NCI-H187 (cell line): ENCODE results near the gene LDLRAD3.

Experiments
- DNase-seq, 2 experiments: peaks; one replicate each; lab custom pipeline; 2025; lab: John Stamatoyannopoulos, UW

LDLRAD3 gene

DNA sequence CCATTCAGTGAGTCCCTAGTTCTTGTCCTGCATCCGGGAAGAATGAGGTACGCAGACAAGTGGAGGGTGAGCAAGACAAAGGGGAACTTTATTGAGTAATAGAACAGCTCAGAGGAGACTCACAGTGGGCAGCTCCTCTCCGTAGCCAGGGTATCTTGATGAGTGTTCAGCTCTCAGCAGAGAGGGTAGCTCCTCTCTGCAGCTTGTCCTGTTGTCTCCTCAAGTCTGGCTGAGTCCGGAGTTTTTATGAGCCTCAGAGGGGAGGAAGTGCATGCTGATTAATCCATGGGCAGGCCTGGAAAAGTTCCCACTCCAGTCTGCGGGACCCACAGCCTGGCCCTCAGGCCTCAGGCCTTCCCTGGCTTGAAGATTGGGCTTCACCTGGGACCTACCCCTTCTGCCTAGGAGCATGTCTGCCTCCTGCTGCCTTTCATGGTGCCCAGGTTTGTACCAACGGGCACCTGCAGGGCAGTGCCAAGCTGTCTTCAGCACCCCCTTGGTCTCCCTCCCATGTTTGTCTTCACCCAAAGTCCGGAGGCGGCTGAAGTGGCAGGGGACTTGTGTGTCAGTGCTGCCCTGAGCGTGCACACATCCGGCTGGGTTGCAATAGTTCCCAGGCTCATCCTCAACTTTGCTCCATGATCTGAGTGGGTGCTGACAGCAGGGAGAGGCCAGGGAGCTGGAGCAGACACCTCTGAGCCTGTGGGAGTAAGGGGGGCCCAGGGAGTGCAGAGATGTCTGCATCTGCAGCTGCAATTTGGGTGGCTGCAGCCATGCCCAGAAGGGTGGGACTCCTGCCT, 134.2 kb downstream of the LDLRAD3 start:
- no peak for DNase-seq

DNA sequence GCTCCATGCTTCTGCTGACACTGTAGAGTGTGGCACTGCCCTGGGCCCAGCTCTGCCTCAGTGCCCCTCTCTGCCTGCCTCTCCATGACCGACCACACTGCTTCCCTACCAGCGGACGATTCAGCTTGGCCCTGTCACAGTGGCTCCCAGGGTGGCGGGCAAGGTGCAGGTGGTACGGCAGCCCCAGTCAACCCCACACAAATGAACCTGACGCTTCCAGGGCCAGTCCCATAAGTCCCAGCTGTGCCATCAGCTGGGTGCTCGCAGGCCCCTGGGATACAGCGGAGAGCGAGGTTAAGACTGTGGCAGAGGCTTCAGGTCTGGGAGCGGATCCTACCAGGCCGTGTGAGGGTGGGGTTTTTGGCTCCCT, 134.8 kb downstream of the LDLRAD3 start:
- no peak for DNase-seq

DNA sequence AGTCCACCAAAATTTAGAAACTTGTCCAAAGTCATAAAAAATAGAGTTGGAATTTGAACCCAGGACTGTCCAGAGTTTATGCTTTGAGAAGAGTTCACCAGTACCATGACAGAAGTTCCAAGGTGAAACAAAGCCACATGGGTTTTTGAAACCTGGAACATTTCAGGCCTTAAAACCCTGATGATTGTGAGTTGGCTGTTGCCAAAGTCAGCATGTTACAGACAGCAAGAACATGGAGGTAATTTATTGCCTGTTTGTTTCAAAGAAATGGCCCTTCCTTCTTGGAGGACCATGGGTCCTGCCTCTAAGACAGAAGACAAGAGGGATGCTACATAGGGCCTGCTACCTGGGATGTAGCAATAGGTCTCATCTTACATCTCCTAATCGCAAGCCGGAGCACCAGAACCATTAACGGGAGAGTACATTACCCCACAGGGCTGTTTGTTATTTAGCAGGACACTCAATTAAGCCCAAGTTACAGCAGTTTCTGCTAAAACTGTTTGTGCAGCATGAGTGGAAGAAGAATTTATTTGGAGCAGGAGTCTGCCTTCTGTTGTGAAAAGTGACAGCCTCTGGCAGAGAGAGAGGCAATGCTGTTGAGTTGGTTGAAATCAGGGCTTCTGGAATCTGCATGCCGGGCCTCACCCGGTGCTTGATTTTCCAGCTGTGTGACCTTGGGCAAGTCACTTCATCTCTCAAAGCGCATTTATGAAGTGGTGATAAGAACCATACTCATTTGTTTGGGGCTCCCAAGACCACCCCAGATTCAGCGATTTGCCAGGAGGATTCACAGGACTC, 136.2 kb downstream of the LDLRAD3 start:
- DNase-seq = no peak

DNA sequence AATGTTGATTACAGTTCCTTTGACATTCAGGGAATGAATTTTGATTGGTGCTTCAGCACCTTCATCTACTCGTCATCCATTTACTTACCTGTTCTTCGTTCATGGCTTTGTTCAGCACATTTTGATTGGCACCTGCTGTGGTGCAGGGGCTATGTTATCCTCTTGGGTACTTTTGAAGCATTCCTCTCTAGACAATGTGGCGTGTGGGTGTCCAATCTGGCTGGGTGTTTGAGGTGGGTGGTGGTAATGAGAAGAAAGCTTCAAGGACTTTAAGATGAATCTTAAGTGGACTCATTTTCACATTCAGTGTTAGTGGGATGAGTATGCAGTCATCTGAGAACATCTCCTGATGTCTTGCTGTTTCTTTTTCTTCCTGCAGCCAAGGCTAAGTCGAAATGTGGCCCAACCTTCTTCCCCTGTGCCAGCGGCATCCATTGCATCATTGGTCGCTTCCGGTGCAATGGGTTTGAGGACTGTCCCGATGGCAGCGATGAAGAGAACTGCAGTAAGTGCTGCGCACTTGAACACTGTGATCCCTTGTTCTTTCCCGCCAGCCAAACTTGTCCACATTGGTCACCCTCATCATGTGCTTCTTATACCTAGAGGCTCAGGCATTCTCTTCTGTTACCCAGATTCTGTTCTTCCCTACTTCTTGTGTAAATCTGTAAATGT, 137.5 kb downstream of the LDLRAD3 start:
- no peak for DNase-seq

DNA sequence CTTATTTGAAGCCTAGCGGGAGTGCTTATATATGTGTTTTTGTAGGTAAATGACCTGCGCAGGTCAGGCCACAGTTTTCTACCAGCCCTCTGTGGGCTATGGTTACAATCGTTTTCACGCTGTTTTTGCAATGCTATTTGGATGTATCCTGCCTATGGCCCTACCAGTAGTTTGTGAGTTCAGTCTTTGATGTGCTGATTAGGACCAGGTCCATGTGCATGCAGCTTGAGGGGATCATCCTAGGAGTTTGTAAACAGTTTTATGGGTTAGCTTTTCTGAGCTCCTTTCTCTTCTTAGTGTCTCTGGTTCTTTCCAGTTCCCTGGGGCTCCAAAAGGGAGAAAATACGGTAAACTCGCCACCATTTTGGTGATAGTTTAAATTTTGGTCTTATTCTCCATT, 142.5 kb downstream of the LDLRAD3 start:
- DNase-seq = no peak

DNA sequence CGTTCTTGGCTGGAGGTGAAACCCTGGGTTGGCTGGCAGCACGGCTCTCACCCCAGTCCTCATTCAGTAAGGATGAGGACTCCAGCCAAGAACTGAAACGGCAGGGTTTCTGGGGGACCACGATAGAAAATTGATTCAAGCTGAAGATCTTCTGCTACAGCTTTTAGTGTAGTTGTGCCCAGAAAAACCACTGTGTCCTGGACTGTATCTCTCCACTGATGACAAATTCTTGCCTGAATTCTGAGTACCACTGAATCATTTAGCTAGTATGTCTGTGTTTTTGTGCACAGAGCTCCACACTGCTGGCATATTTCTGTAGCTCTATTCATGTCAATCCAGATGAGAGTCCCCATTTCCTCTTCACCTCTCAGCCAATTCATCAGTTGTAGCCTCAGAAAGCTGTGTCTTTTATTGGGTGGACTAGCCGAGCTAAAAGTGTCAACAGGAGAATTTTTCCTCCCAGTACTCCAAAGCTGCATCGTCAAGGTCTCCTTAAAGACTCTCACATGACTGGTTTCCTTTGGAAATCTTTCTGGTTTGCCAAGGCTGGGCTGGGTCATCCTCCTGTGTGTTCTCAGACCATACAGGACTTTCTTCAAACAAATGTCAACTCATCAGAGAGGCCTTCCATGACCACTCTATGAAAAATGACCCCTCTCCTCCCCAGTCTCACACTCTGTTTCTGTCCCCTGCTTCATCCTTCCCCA, 144.6 kb downstream of the LDLRAD3 start:
- no peak for DNase-seq

DNA sequence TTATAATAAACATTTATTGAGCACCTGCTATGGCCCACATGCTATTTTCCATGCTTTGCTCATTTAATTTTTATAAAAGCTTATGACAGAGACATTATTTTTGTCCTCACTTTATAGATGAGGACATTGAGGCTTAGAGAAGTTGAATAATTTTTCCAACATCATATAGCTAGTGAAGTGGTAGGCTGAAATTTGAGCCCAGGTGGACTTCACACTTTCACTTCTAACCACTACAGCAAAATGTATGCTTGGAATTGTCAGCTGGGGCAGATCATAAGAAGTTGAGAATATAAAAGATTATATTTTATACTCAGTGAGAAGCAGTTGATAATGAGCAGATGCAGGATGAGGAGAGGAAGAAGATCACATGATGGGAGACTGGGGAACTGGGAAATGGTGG, 146.1 kb downstream of the LDLRAD3 start:
- DNase-seq = no peak

DNA sequence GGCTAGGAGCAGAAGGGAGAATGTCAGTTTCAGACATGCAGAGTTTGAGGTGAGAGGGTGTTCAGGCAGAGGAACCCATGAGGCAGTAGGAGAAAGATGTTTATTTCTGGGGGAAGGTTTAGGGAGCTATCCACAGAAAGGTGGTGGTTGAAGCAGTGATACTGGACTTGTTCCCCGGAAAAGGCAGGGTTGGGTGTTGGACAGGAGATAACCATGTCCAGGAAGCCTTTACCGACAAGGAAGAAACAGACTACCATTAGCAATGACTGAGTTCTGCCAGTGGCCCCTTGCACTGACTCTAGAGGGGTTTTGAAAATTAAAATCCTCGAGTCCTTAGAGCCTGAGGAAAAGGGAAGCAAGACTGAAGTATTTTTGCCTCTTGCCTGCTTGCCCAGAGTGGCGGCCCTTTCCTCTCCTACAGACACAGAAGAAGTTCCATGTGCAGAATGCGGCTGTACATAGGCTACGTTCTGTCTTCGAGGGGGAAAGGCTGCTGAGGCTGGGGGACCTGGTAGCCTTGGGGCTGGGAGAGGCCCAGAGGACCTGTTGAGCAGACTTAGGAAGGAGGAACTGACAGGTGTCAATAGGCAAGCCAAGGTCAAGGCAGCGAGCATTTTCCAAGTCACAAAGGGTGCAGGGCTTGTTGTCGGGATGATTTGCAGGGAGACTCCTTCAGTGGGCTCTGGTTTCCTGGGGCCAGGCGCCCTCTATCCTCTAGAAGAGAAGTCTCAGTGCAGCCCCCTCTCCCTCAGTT, 146.7 kb downstream of the LDLRAD3 start:
- no peak for DNase-seq

DNA sequence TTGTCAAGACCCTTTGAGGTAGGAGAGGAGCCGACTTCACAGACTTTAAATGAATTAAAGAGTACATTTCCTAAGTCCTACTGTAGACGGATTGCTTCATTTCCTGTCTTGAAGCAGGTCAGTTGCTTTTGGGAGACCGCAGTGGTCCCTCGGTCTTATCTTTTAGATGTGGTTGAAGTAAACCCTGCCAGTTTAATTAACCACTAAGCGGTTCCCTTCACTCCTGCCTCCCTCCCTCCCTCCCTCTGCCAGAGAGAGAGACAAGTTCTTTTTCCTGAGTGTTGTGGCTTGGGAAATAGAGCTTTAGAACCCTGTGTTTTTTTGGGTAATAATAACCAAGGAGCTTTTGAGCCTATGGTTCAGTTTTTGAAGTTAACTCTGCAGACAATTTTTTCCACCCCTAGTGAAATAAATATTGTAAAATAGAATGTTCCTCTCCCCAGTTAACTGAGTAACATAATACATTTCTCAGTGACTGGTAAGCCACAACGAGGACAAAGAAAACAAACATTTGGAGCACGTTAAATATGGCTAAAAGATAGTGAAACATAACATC, 147.5 kb downstream of the LDLRAD3 start:
- no peak for DNase-seq

DNA sequence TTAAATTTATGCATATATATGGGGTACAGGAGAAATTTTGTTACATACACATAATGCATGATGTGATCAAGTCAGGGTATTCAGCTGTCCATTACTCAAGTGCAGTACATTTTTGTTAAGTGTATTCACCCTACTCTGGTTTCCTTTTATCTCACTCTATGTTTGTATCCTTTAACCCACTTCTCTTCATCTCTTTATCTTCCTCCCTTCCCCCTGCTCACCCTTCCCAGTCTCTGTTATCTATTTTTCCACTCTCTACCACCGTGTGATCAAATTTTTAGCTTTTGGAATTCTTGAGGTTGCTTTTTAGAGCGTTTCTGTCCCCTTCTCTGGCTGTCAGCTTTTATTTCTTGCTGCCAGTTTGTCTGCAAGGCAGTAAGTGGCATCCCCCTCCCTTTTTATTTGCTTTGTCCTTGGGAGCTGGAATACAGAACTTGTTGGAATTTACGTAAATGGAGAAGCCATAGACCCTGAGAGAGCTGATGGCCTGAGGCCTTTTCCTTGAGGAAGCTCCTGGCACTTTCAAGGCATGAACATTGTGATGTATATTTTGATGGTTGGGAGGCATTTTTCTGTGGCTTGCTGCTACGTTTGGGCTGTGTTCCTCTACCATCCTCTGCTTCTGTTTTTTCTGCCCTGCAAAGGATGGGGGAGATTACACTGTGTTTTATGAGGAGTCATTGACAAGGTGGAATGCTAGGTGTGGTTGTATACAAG, 148.6 kb downstream of the LDLRAD3 start:
- DNase-seq = no peak

DNA sequence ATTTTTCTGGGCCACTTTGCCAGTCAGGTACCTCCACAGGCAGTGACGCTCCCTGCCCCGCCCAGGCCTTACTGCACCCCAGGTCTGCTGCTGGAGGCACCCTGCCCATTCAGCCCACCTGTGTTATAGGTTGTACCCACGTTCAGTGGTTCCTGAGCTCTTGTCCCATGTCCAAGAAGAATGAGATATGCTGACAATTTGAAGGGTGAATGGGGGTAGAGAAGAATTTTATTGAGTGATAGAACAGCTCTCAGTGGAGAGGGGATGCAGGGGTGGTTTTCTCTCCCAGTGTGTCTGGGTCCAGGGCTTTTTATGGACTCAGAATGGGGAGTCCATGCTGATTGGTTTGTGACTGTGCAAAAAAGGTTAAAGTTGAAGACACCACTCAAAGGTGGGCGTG, 149.7 kb downstream of the LDLRAD3 start:
- DNase-seq = no peak

DNA sequence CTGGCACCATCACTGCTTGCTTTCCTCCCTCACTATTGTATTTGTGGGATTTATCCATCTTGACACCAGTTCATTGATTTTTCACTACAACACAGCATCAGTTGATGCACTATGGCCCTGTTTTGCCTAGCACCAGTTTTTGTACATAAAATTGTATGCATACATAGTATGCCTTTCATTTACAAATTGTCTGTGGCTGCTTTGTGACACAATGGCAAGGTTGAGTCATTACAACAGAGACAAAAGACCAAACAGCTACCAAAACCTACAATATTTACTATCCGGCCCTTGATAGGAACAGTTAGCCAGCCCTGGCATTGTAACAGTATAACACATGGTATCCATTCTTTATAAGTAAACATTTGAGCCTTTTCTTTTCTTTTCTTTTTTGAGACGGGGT, 150.3 kb downstream of the LDLRAD3 start:
- DNase-seq = no peak

DNA sequence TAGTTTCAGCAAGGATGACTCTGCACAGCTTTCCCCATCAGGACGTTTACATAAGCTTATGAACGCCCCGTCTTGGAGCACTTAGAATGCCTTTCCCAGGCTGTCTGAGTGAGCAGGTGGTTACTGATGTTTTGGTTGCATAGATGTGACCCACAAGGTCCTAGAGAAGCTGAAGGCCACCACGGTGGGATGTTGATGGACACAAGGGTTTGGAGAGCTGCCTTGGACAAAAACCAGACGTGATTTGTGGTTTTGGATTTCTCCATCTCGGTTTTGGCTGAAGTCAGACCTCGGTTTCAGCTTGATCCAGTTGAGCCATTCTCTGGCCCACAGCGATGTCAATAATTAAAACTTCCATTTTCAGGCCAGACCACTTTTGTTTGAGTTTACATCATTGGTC, 151.9 kb downstream of the LDLRAD3 start:
- no peak for DNase-seq

DNA sequence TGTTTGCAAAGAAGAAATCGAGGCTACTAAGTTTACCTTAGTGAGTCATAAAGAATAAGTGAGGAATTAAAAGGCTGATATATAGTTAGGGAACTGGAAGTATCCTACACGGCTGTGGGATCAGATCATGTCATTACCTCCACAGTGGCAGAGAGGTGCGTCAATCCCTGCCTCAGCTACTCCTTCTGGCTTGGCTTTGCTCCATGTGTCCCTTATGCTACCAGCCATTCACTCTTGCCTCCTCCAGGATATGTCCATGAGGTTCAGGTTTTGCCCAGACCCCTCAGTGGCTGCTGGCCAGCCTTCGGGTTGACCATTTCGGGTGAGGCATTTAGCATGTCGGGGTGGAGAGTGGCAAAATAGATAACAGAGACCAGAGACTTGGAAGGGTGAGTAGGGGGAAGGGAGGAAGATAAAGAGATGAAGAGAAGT, 153.4 kb downstream of the LDLRAD3 start:
- DNase-seq = no peak

DNA sequence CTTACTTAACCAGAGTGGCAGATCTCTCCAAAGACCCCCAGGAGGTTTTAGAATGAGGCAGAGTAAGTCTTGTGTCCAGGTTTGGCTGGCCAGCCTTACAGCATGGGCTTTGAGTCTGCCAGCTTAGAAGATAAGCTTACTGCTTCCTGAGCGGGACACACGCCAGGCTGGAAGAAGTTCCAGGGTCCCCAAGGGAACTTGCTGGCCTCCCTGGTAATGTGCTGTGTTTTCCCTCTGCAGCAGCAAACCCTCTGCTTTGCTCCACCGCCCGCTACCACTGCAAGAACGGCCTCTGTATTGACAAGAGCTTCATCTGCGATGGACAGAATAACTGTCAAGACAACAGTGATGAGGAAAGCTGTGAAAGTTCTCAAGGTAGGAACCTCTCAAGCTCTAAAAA, 154.2 kb downstream of the LDLRAD3 start:
- peak in 1 of 2 experiments; percentile 25 for DNase-seq

DNA sequence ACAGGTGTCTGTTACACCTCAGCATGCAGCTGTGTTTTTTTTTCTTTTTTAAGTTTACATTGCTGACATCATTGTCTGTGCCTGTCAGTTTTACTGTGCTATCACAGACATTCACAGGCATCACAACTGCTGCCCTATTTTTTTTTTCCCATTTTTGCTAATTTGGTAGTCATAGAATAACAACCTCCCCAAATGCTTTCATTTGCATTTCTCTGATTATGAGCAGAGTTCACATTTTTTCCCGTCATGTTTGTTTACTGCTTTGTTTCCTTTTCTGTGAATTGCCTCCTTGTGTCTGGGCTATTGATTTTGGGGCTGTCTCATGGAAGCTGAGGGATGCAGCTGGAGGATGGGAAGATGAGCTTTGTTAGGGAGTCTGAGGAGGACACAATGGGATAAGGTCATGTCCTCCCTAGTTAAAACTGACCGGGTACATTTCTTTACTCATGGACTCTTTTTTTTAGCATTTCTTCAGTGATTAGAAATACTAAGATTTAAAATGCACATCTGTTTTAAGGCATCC, 155.1 kb downstream of the LDLRAD3 start:
- no peak for DNase-seq

DNA sequence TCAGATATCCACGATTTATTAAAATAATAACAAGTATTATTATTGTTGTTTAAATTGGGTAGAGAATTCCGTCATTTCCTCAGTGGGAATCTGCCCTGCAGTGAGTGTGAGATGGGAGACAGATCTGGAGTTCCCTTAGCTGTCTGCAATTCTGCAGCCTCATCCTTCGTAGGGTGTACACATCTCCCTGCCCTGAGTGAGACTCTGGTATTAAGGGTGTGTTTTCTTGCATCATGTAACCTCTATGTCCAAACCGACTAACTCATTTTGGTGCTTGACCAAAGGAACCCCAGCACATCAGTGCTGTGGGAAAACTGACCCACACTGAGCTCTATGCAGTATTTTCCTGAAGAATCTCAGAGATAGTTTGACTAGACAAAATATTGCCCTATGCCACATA, 157.6 kb downstream of the LDLRAD3 start:
- DNase-seq = no peak

DNA sequence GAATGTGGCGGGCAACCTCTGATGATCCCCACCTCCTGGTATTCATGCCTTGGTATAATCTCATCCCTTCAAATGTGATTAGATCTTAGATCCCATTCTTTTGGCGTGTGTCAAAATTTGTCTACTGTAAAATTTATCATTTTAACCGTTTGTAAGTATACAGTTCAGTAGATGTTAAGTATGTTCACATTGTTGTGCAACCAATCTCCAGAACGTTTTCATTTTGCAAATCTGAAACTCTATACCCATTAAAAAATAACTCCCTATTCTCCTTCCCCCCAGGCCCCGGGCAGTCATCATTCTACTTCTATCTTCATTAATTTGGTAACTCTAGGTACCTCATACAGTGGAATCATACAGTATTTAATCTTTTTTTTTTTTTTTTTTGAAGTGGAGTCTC, 159.0 kb downstream of the LDLRAD3 start:
- no peak for DNase-seq

DNA sequence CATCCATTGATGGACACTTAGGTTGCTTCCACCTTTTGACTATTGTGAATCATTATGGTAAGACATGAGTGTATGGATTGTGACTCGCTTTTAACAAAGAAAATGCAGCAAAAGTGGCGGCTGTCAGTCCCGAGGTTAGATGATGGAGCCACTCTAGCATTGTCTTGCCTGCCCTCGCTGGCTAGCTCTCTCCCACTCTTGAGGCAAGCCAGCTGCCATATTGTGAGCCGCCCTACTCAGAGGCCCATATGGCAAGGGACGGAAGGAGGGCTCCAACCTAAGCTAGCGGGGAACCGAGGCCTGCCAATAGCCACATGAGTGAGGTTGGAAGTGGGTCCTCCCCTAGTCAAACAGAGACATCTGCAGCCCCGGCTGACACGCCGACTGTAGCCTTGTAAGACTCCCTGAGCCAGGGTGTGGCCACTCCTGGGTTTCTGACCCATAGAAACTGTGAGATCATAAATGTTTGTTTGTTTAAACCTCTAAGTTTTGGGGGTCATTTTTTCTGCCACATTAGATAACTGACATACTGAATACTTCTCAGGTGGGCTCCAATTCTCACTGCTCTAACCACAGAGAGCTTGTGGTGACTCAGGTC, 160.2 kb downstream of the LDLRAD3 start:
- no peak for DNase-seq

DNA sequence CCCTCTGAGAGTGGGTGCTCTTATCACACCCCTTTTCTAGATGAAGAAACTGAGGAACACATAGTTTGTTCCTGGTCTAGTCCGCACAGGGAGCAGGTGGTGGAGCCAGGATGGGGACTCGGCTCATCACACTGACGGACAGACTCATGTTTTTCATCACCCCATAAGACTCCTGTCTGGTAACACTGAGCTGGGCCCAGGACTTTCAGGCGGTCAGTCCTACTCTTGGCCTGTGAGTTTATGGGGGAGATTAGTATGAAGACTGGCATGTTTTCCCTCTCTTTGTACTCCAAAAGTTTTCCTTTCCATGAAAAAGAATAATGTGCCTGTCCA, 160.8 kb downstream of the LDLRAD3 start:
- DNase-seq = no peak
